MM.1S (cell line): ENCODE data around the gene PARD3.

ENCODE experiments used
- DNase-seq: peaks from one replicate; pipeline ENCODE4 v3.0.0-alpha.2; 2015
- H2AFZ ChIP-seq: fragments of 300-600 bp; sonication (generic); 2 replicates; pipeline ENCODE4 v1.6.0; 2016; ENCODE audit warnings: antibody characterized with exemption, low read length
- H3F3A ChIP-seq: fragments of 300-600 bp; sonication (generic); 2 replicates; pipeline ENCODE4 v1.6.1; 2016; ENCODE audit warnings: mild to moderate bottlenecking, antibody characterized with exemption, low read length, moderate library complexity, mixed read lengths; ENCODE audit not compliant: insufficient read depth
- H3K27ac ChIP-seq: fragments of 300-600 bp; sonication (generic); 2 replicates; pipeline ENCODE4 v1.5.1; 2016; ENCODE audit warnings: mild to moderate bottlenecking, low read length
- H3K27me3 ChIP-seq: fragments of 300-600 bp; sonication (generic); replicated peaks from 2 replicates; pipeline ENCODE4 v1.6.0; 2016; ENCODE audit warnings: low read length; ENCODE audit not compliant: insufficient read depth
- H3K36me3 ChIP-seq: fragments of 300-600 bp; sonication (generic); replicated peaks from 2 replicates; pipeline ENCODE4 v1.6.1; 2016; ENCODE audit warnings: mild to moderate bottlenecking, low read length, mixed read lengths; ENCODE audit not compliant: insufficient read depth
- H3K4me1 ChIP-seq: fragments of 300-600 bp; sonication (generic); 2 replicates; pipeline ENCODE4 v1.6.1; 2016; ENCODE audit warnings: low read length, mixed read lengths
- H3K4me2 ChIP-seq: fragments of 300-600 bp; sonication (generic); 2 replicates; pipeline ENCODE4 v1.6.0; 2016; ENCODE audit warnings: low read depth, low read length
- H3K4me3 ChIP-seq: fragments of 300-600 bp; sonication (generic); 2 replicates; pipeline ENCODE4 v1.5.1; 2016; ENCODE audit warnings: low read length, mixed read lengths
- H3K79me2 ChIP-seq: fragments of 300-600 bp; sonication (generic); 2 replicates; pipeline ENCODE4 v1.6.1; 2016; ENCODE audit warnings: mixed run types, low read length, mixed read lengths
- H3K9ac ChIP-seq: fragments of 300-600 bp; sonication (generic); 2 replicates; pipeline ENCODE4 v1.6.1; 2016; ENCODE audit warnings: low read length, mixed read lengths
- H3K9me2 ChIP-seq: fragments of 300-600 bp; sonication (generic); replicated peaks from 2 replicates; pipeline ENCODE4 v1.6.1; 2016; ENCODE audit warnings: mild to moderate bottlenecking, low read length, mixed read lengths; ENCODE audit not compliant: insufficient read depth
- H3K9me3 ChIP-seq: fragments of 300-600 bp; sonication (generic); replicated peaks from 2 replicates; pipeline ENCODE4 v1.6.1; 2016; ENCODE audit warnings: mild to moderate bottlenecking, low read length, mixed read lengths; ENCODE audit not compliant: insufficient read depth
- H4K20me1 ChIP-seq: fragments of 300-600 bp; sonication (generic); 2 replicates; pipeline ENCODE4 v1.6.1; 2016; ENCODE audit warnings: mild to moderate bottlenecking, low read length, moderate library complexity, mixed read lengths; ENCODE audit not compliant: insufficient read depth
- CTCF ChIP-seq: fragments of 300-600 bp; sonication (generic); IDR thresholded peaks from 2 replicates; pipeline ENCODE4 v1.5.1; 2016; ENCODE audit warnings: antibody characterized with exemption, low read length, mixed read lengths
- EZH2 ChIP-seq: fragments of 300-600 bp; sonication (generic); optimal IDR thresholded peaks from 2 replicates; pipeline ENCODE3; 2017; ENCODE audit warnings: low read depth, mild to moderate bottlenecking, antibody characterized with exemption, low read length, mixed read lengths
- EZH2phosphoT487 ChIP-seq: fragments of 300-600 bp; sonication (generic); IDR thresholded peaks from 2 replicates; pipeline ENCODE4 v1.6.1; 2018; ENCODE audit warnings: antibody characterized with exemption, low read length

Gene PARD3

GRCh38 chr10:34769899-34770298 is 45.2 kb downstream of the PARD3 start:
- no peak for TF ChIP-seq EZH2
- DNase-seq, result no peak
- H3K79me2 ChIP-seq, result peaks cover 99% of the 10 kb centered on the region

GRCh38 chr10:34768972-34769330 is 46.1 kb downstream of the PARD3 start:
- H3K27me3 ChIP-seq, result no peaks in the 10 kb centered on the region
- no peak overlapping the region for H3K9ac ChIP-seq
- 0 out of 2 replicates have a peak, but pooled peaks cover 3% of the 10 kb centered on the region for H3F3A ChIP-seq
- peaks cover 99% of the 10 kb centered on the region for H3K79me2 ChIP-seq
- H3K27ac ChIP-seq, result no peak overlapping the region
- H4K20me1 ChIP-seq, result peaks cover 5% of the 10 kb centered on the region; the same call in 1 of the 2 replicates
- TF ChIP-seq EZH2 (no peak), EZH2phosphoT487 (no peak), CTCF (no peak)
- no peak for DNase-seq
- H3K4me3 ChIP-seq, result no peak overlapping the region
- H3K9me2 ChIP-seq, result no peaks in the 10 kb centered on the region
- no peaks in the 10 kb centered on the region for H3K36me3 ChIP-seq
- H3K4me2 ChIP-seq, result no peak overlapping the region
- no peak overlapping the region for H2AFZ ChIP-seq
- H3K4me1 ChIP-seq, result peaks cover 11% of the 10 kb centered on the region
- no peaks in the 10 kb centered on the region for H3K9me3 ChIP-seq

More at GRCh38 chr10:34769899-34770298, 45.2 kb downstream of the PARD3 start:
- H2AFZ ChIP-seq, result no peak overlapping the region
- no peak overlapping the region for H3K27ac ChIP-seq
- peaks cover 21% of the 10 kb centered on the region for H3K4me1 ChIP-seq
- H3F3A ChIP-seq, result no peaks in the 10 kb centered on the region
- no peaks in the 10 kb centered on the region for H3K36me3 ChIP-seq
- H3K4me3 ChIP-seq, result no peak overlapping the region
- no peaks in the 10 kb centered on the region for H3K9me2 ChIP-seq
- H3K9me3 ChIP-seq, result no peaks in the 10 kb centered on the region
- H3K9ac ChIP-seq, result no peak overlapping the region
- no peaks in the 10 kb centered on the region for H3K27me3 ChIP-seq
- H4K20me1 ChIP-seq, result peaks cover 5% of the 10 kb centered on the region; the same call in 1 of the 2 replicates
- H3K4me2 ChIP-seq, result no peak overlapping the region

GRCh38 chr10:34768261-34768971 is 46.7 kb downstream of the PARD3 start:
- peaks cover 5% of the 10 kb centered on the region; the same call in 1 of the 2 replicates for H4K20me1 ChIP-seq
- TF ChIP-seq EZH2phosphoT487 (no peak), EZH2 (no peak), CTCF (no peak)
- H3K9me3 ChIP-seq, result no peaks in the 10 kb centered on the region
- peaks cover 10% of the 10 kb centered on the region for H3K4me1 ChIP-seq
- no peak overlapping the region for H3K27ac ChIP-seq
- no peak overlapping the region for H3K4me3 ChIP-seq
- H3K27me3 ChIP-seq, result no peaks in the 10 kb centered on the region
- H3K79me2 ChIP-seq, result peaks cover 99% of the 10 kb centered on the region
- H3K9ac ChIP-seq, result no peak overlapping the region
- no peak overlapping the region for H2AFZ ChIP-seq
- no peak overlapping the region for H3K4me2 ChIP-seq
- no peaks in the 10 kb centered on the region for H3K36me3 ChIP-seq
- no peak for DNase-seq
- no peaks in the 10 kb centered on the region for H3K9me2 ChIP-seq
- H3F3A ChIP-seq, result 0 out of 2 replicates have a peak, but pooled peaks cover 3% of the 10 kb centered on the region
